IMR-90 (cell line): Measurements from ENCODE around the gene TRABD. TPM values are rescaled to one million over a fixed set of nuclear protein-coding genes. Genes with fewer than 3 reads are reported as not detected.

Experiments
- ATAC-seq: fragments of 200-7000 bp; cut with Tn5 transposase; 2 replicates; pipeline ENCODE4 v1.9.1; 2020; ENCODE audit warnings: low read depth, mild to moderate bottlenecking, moderate library complexity
- BruUV-seq: library from RNA; stranded (reverse); fragments of 400-500 nt; replicated peaks from 2 replicates; lab custom pipeline; 2021; lab: Mats Ljungman, UMichigan
- CTCF ChIA-PET: fragments of 300-600 bp; formaldehyde crosslinking; extraction: SDS; loops from one replicate; lab custom pipeline; 2021; ENCODE audit warnings: antibody characterized with exemption; lab: Yijun Ruan, JAX
- POLR2A ChIA-PET: fragments of 300-600 bp; sonication (Branson Sonifier 250); formaldehyde crosslinking; loops from one replicate; lab custom pipeline; 2022; ENCODE audit warnings: antibody characterized with exemption; ENCODE audit not compliant: unreplicated experiment; lab: Charles Lee
- DNase-seq: peaks from one replicate; pipeline ENCODE4 v3.0.0; 2013
- H2AFZ ChIP-seq: replicated peaks from 2 replicates; pipeline ENCODE3; 2013; ENCODE audit warnings: low read length, mild to moderate bottlenecking; ENCODE audit not compliant: poor library complexity
- H2AK5ac ChIP-seq: 2 replicates; pipeline ENCODE4 v1.6.1; 2013; ENCODE audit warnings: low read depth, low read length, inconsistent platforms
- H2AK9ac ChIP-seq: replicated peaks from 2 replicates; pipeline ENCODE3; 2013; ENCODE audit warnings: mild to moderate bottlenecking, low read depth, low read length, moderate library complexity; ENCODE audit not compliant: poor library complexity
- H2BK120ac ChIP-seq: 2 replicates; pipeline ENCODE4 v1.6.1; 2013; ENCODE audit warnings: low read depth, low read length, inconsistent platforms
- H2BK15ac ChIP-seq: 3 replicates; pipeline ENCODE4 v1.6.1; 2013; ENCODE audit warnings: low read depth, low read length, inconsistent platforms
- H2BK20ac ChIP-seq: 2 replicates; pipeline ENCODE4 v1.6.1; 2013; ENCODE audit warnings: low read depth, mild to moderate bottlenecking, inconsistent platforms, low read length, moderate library complexity
- H2BK5ac ChIP-seq: 2 replicates; pipeline ENCODE4 v1.6.1; 2013; ENCODE audit warnings: mild to moderate bottlenecking, low read depth, low read length, inconsistent platforms; ENCODE audit not compliant: poor library complexity, severe bottlenecking
- H3K14ac ChIP-seq: replicated peaks from 2 replicates; pipeline ENCODE4 v1.6.1; 2013; ENCODE audit warnings: low read depth, low read length, inconsistent platforms
- H3K18ac ChIP-seq: 2 replicates; pipeline ENCODE4 v1.6.1; 2013; ENCODE audit warnings: low read depth, low read length, control low read depth
- H3K23ac ChIP-seq: 2 replicates; pipeline ENCODE4 v1.6.1; 2013; ENCODE audit warnings: low read depth, low read length, inconsistent platforms
- H3K27ac ChIP-seq: 2 replicates; pipeline ENCODE4 v1.5.1; 2013; ENCODE audit warnings: mild to moderate bottlenecking, control low read depth, low read length; ENCODE audit not compliant: insufficient read depth
- H3K27me3 ChIP-seq: 2 replicates; pipeline ENCODE4 v1.6.1; 2013; ENCODE audit warnings: low read length; ENCODE audit not compliant: control insufficient read depth, insufficient read depth
- H3K36me3 ChIP-seq: 2 replicates; pipeline ENCODE4 v1.6.1; 2013; ENCODE audit warnings: low read length, mixed read lengths; ENCODE audit not compliant: control insufficient read depth, insufficient read depth
- H3K4ac ChIP-seq: 2 replicates; pipeline ENCODE4 v1.6.1; 2013; ENCODE audit warnings: low read depth, low read length, inconsistent platforms
- H3K4me1 ChIP-seq: 2 replicates; pipeline ENCODE4 v1.6.1; 2013; ENCODE audit warnings: low read length, mixed read lengths; ENCODE audit not compliant: control insufficient read depth, insufficient read depth
- H3K4me2 ChIP-seq: 2 replicates; pipeline ENCODE4 v1.6.1; 2013; ENCODE audit warnings: low read depth, mild to moderate bottlenecking, control low read depth, low read length, moderate library complexity
- H3K4me3 ChIP-seq: 2 replicates; pipeline ENCODE4 v1.5.1; 2013; ENCODE audit warnings: low read depth, mild to moderate bottlenecking, control low read depth, low read length, moderate library complexity; ENCODE audit not compliant: insufficient read depth
- H3K56ac ChIP-seq: 2 replicates; pipeline ENCODE4 v1.6.1; 2013; ENCODE audit warnings: low read length, inconsistent platforms; ENCODE audit not compliant: insufficient read depth; ENCODE audit errors: extremely low read depth
- H3K79me1 ChIP-seq, 2 experiments: 2 replicates each; pipeline ENCODE4 v1.6.1; 2013; ENCODE audit warnings: low read length in 2 of 2, inconsistent platforms in 1 of 2, low read depth in 1 of 2
- H3K9ac ChIP-seq: 2 replicates; pipeline ENCODE4 v1.6.1; 2013; ENCODE audit warnings: low read depth, low read length, control low read depth
- H3K9me1 ChIP-seq: 2 replicates; pipeline ENCODE4 v1.6.1; 2013; ENCODE audit warnings: low read length, inconsistent platforms; ENCODE audit not compliant: insufficient read depth
- H3K9me3 ChIP-seq: 2 replicates; pipeline ENCODE4 v1.6.1; 2013; ENCODE audit warnings: low read length; ENCODE audit not compliant: control insufficient read depth, insufficient read depth
- H4K20me1 ChIP-seq: 2 replicates; pipeline ENCODE4 v1.6.1; 2013; ENCODE audit warnings: low read length, inconsistent platforms; ENCODE audit not compliant: insufficient read depth
- H4K5ac ChIP-seq: 2 replicates; pipeline ENCODE4 v1.6.1; 2013; ENCODE audit warnings: mild to moderate bottlenecking, low read depth, low read length, control low read depth
- H4K8ac ChIP-seq, 2 experiments: 2 replicates each; pipeline ENCODE4 v1.6.1; 2013; ENCODE audit warnings: low read depth in 2 of 2, low read length in 2 of 2, control low read depth in 1 of 2, inconsistent platforms in 1 of 2
- H4K91ac ChIP-seq: 2 replicates; pipeline ENCODE4 v1.6.1; 2013; ENCODE audit warnings: low read depth, low read length, inconsistent platforms; ENCODE audit not compliant: insufficient read depth
- BHLHE40 ChIP-seq: fragments of 150-350 bp; IDR thresholded peaks from 2 replicates; pipeline ENCODE4 v1.6.1; 2016; ENCODE audit warnings: mild to moderate bottlenecking, low read depth, low read length
- CEBPB ChIP-seq: IDR thresholded peaks from 2 replicates; pipeline ENCODE4 v1.6.1; 2012; ENCODE audit warnings: low read depth, low read length, improper control_type of control experiment
- CTCF ChIP-seq: conservative IDR thresholded peaks from 2 replicates; pipeline ENCODE4 v1.5.1; 2012; ENCODE audit warnings: mild to moderate bottlenecking, low read depth, low read length, improper control_type of control experiment
- ELK1 ChIP-seq: fragments of 150-350 bp; IDR thresholded peaks from 2 replicates; pipeline ENCODE4 v1.6.1; 2016; ENCODE audit warnings: low read depth, mild to moderate bottlenecking, low read length, moderate library complexity, borderline replicate concordance
- FOS ChIP-seq: fragments of 150-350 bp; IDR thresholded peaks from 2 replicates; pipeline ENCODE4 v1.6.1; 2016; ENCODE audit warnings: low read depth, low read length
- MAFK ChIP-seq: IDR thresholded peaks from 2 replicates; pipeline ENCODE4 v1.6.1; 2012; ENCODE audit warnings: low read depth, low read length, improper control_type of control experiment
- MAZ ChIP-seq: IDR thresholded peaks from 2 replicates; pipeline ENCODE4 v1.6.1; 2012; ENCODE audit warnings: low read depth, mild to moderate bottlenecking, low read length, improper control_type of control experiment, moderate library complexity, borderline replicate concordance
- MXI1 ChIP-seq: IDR thresholded peaks from 2 replicates; pipeline ENCODE4 v1.6.1; 2012; ENCODE audit warnings: low read depth, mild to moderate bottlenecking, low read length, moderate library complexity, borderline replicate concordance
- POLR2A ChIP-seq: IDR thresholded peaks from 2 replicates; pipeline ENCODE4 v1.6.1; 2012; ENCODE audit warnings: mild to moderate bottlenecking, low read depth, low read length
- RAD21 ChIP-seq: IDR thresholded peaks from 2 replicates; pipeline ENCODE4 v1.6.1; 2012; ENCODE audit warnings: low read length, improper control_type of control experiment
- RCOR1 ChIP-seq: IDR thresholded peaks from 2 replicates; pipeline ENCODE4 v1.6.1; 2012; ENCODE audit warnings: mild to moderate bottlenecking, low read length, improper control_type of control experiment; ENCODE audit not compliant: insufficient replicate concordance
- RFX5 ChIP-seq: IDR thresholded peaks from 2 replicates; pipeline ENCODE4 v1.8.0; 2012; ENCODE audit warnings: low read depth, mild to moderate bottlenecking, low read length, moderate library complexity
- SMC3 ChIP-seq: fragments of 150-350 bp; IDR thresholded peaks from 2 replicates; pipeline ENCODE4 v1.6.1; 2016; ENCODE audit warnings: low read depth, mild to moderate bottlenecking, antibody characterized with exemption, low read length, moderate library complexity
- USF2 ChIP-seq: fragments of 150-350 bp; IDR thresholded peaks from 2 replicates; pipeline ENCODE4 v1.6.1; 2017; ENCODE audit warnings: mild to moderate bottlenecking, antibody characterized with exemption, low read length, low read depth
- WGBS, 2 experiments: methylation state at CpG; one replicate each; pipeline versions ENCODE4 v1.1.5 to v1.1.7; 2013; ENCODE audit warnings: missing lambda C conversion rate in 2 of 2; ENCODE audit not compliant: insufficient read length in 1 of 2; ENCODE audit errors: extremely low coverage in 2 of 2; 5-methylcytosine and 5-hydroxymethylcytosine counted together
- dilution Hi-C: fragments of 300-500 bp; cut with HindIII; formaldehyde crosslinking; loops from one replicate; pipeline ENCODE4 v1.14.3; 2018; ENCODE audit warnings: low sequenced_read_pairs; ENCODE audit not compliant: unreplicated experiment
- in situ Hi-C: fragments of 300-500 bp; cut with MboI; formaldehyde crosslinking; loops from 3 replicates; pipeline ENCODE4 v1.14.3; 2019; ENCODE audit warnings: low sequenced_read_pairs, inconsistent platforms, mixed read lengths
- intact Hi-C: fragments of 100-400 bp; cut with micrococcal nuclease; formaldehyde crosslinking; loops from 2 replicates; pipeline ENCODE4 v1.10.0; 2022
- polyA plus RNA-seq, 3 experiments: library from polyadenylated mRNA; depleted of rRNA; stranded (reverse); fragments of >200 nt; gene quantifications; 2 replicates each; pipeline ENCODE4 v1.2.3, GENCODE V29; 2012; ENCODE audit warnings: low replicate concordance in 1 of 3
- total RNA-seq: library from RNA; depleted of rRNA; stranded (reverse); fragments of >200 nt; gene quantifications from 2 replicates; pipeline ENCODE4 v1.2.3, GENCODE V29; 2012

TRABD gene
- total and polyA plus RNA-seq, 2 of the 4 experiments (the other 2 are of a cell fraction), result 13.4 to 42.7 TPM

GRCh38 chr22:50222508-50222907, 36.8 kb downstream of the TRABD start:
- H3K27me3 ChIP-seq, result no peaks in the 10 kb centered on the region
- no peak for DNase-seq
- peaks cover 24% of the 10 kb centered on the region for H4K20me1 ChIP-seq
- H4K91ac ChIP-seq, result no peak overlapping the region
- no peak overlapping the region for H2AK9ac ChIP-seq
- no peak overlapping the region for H3K56ac ChIP-seq
- dilution Hi-C loops, result no loop called here
- no peak overlapping the region for H3K14ac ChIP-seq
- in situ Hi-C loops, result loop anchor here (25.0 kb wide), 1 partner anchor 410 kb away; no protein-coding TSS in a partner anchor
- 94% methylated on average over 3 of the region's 8 CpGs; no CpG with 5 or more reads in 1 of the 2 experiments for WGBS, 2 experiments
- H2BK5ac ChIP-seq, result no peak overlapping the region
- H2AK5ac ChIP-seq, result no peak overlapping the region
- H2BK120ac ChIP-seq, result no peak overlapping the region
- H3K18ac ChIP-seq, result no peak overlapping the region
- no peak overlapping the region for H3K4ac ChIP-seq
- H4K5ac ChIP-seq, result no peak overlapping the region
- H2BK15ac ChIP-seq, result no peak overlapping the region
- H2BK20ac ChIP-seq, result no peak overlapping the region
- peaks cover 4 to 19% of the 10 kb centered on the region in 2 experiments; a peak in 2 of 4 replicates for H3K79me1 ChIP-seq
- no peak overlapping the region for H3K4me3 ChIP-seq
- no peak overlapping the region for H3K27ac ChIP-seq
- H3K4me2 ChIP-seq, result no peak overlapping the region
- no peak overlapping the region for H4K8ac ChIP-seq
- BruUV-seq, result no TSS peak
- no peaks in the 10 kb centered on the region for H3K9me3 ChIP-seq
- no peak overlapping the region for H3K9ac ChIP-seq
- ChIA-PET CTCF (interaction anchor here (0.5 kb wide), 1 partner anchor 21 kb away, joined by 3 read pairs; no protein-coding TSS in a partner anchor), POLR2A (no interaction called here)
- H3K4me1 ChIP-seq, result no peaks in the 10 kb centered on the region
- peaks cover 76% of the 10 kb centered on the region for H3K36me3 ChIP-seq
- no peak for ATAC-seq
- intact Hi-C loops, result no loop called here
- peaks cover 3% of the 10 kb centered on the region; the same call in 1 of the 2 replicates for H3K9me1 ChIP-seq
- TF ChIP-seq CTCF, result no peak
- no peak for TF ChIP-seq RCOR1
- no peak for TF ChIP-seq MAFK
- no peak for TF ChIP-seq ELK1
- no peak for TF ChIP-seq USF2
- TF ChIP-seq CEBPB, result no peak
- TF ChIP-seq MXI1, result no peak
- no peak for TF ChIP-seq RFX5
- no peak for TF ChIP-seq FOS
- no peak for TF ChIP-seq POLR2A
- TF ChIP-seq SMC3, result no peak
- no peak for TF ChIP-seq BHLHE40
- no peak for TF ChIP-seq RAD21
- TF ChIP-seq MAZ, result no peak
- H2AFZ ChIP-seq, result no peak overlapping the region
- no peak overlapping the region for H3K23ac ChIP-seq
